Mononuclear cell (primary cell): ENCODE measurements around the gene CKS1B. TPM values are rescaled to one million over a fixed set of nuclear protein-coding genes. Genes with fewer than 3 reads are reported as not detected.

Source experiments
- H3K27me3 ChIP-seq: 2 replicates; pipeline ENCODE4 v1.6.0; 2011; ENCODE audit warnings: low read length, control low read depth; ENCODE audit not compliant: insufficient read depth
- H3K4me1 ChIP-seq: 2 replicates; pipeline ENCODE4 v1.5.1; 2011; ENCODE audit warnings: mild to moderate bottlenecking, low read length, control low read depth; ENCODE audit not compliant: insufficient read depth
- H3K4me3 ChIP-seq: 2 replicates; pipeline ENCODE4 v1.5.1; 2011; ENCODE audit warnings: mild to moderate bottlenecking, low read length, moderate library complexity
- H3K9me3 ChIP-seq: 2 replicates; pipeline ENCODE4 v1.5.1; 2011; ENCODE audit warnings: low read depth, mild to moderate bottlenecking, control low read depth, low read length
- total RNA-seq: library from RNA; depleted of rRNA; stranded (reverse); fragments of >200 nt; gene quantifications from one replicate; pipeline ENCODE4 v1.2.3, GENCODE V29; 2012

Gene CKS1B
- total RNA-seq, 1 donor = 5.9 TPM

GRCh38 chr1:155017041-155017945, 42.8 kb downstream of the CKS1B start:
- H3K9me3 ChIP-seq = no peaks in the 10 kb centered on the region
- no peaks in the 10 kb centered on the region for H3K27me3 ChIP-seq
- peaks cover 57% of the 10 kb centered on the region for H3K4me1 ChIP-seq
- H3K4me3 ChIP-seq = peak overlapping the region; percentile 12

DNA sequence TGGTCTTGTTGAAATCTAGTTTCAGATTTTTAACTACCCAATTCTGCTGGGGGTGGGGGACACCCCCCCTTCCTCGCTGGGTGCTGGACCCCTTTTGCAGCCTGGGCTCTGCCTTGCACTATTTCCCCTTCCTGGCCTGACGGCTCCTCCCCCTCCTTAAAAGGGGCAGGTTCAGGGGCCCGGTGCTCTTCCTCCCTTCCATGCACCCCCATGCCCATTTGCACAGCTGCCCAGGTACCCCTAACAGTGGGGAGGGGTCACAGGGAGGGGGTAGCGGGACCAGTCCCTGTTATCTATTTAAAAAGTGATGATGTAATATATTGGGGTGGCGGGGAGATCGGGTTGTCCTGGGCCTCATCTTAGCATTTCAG, 43.5 kb downstream of the CKS1B start:
- Histone ChIP-seq H3K4me1 (peaks cover 51% of the 10 kb centered on the region), H3K27me3 (no peaks in the 10 kb centered on the region), H3K4me3 (no peak overlapping the region), H3K9me3 (no peaks in the 10 kb centered on the region)

DNA sequence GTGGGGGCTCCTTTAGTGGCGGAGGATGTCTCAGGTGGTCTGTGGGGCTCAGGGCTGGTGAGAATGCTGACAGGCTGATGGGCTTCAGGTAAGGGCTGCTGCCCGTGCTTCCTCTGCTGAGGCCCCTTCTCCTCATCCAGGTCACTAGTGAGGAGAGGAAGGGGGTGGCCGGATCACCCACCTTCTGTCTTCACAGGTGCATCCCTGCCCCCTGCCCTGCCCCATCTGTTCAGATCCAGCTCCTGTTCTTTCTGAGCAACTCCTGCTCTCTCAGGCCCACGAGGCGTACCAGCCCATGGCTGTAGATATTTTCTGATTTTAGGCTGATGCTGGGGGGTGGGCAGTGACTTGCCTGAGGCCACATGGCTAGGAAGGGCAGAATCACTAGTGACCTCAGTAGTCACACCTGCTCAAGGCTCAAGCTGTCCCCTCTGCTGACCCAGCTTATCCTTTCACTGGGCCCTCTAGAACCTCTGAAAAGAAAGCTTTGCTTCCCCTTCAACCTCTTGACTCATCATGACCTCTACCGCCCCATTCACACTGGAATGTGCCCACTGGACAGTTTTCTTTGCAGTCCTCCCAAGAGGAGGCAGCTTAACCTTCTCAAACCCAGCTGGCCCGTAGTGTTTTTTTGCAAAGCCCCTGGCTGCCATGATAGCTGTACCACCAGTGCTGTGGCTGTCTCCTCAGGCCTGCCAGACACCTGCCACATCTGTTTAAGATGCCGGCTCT, 44.3 kb downstream of the CKS1B start:
- Histone ChIP-seq H3K27me3 (no peaks in the 10 kb centered on the region), H3K4me1 (peaks cover 44% of the 10 kb centered on the region), H3K4me3 (no peak overlapping the region), H3K9me3 (no peaks in the 10 kb centered on the region)

DNA sequence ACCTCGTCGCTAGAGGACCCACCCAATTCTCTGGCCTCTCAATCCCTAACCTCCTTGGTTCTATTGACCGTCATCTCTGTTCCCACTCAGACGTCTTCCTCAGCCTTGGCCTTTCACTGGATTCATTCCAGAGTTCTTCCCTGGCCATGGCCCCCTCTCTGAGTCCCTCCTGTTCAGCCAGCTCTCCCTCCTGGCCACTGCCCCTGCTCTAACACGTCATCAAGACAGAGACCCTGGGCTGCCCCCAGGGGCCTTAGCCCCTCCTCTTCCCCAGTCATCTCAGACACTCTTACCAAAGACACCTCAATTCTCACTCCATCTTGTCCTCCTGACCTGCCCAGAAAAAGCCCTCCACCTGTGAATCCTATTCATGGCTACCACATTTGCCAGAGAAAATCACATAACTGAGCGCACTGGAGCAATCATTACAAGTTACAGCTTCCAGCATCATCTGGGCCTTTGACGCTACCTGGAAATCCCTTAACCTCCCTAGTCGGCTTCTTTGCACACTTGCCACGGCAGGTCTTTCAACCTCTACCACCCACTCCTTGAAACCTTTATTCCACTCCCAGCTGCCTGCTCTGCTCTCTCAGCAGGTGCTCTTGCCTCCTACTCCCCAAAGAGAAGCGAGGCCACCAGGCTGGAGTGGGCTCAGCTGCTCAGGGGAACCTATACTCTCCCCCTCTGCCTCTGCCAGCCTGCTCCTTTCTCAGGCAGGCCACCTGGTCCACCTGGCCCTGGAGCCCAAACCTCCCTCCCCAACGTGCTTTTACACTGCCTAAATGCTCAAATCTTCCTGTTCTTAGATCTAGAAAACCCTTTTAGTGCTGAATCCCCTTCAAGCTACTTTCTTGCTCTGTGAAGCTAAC, 45.1 kb downstream of the CKS1B start:
- Histone ChIP-seq H3K4me1 (peaks cover 35% of the 10 kb centered on the region), H3K4me3 (no peak overlapping the region), H3K27me3 (no peaks in the 10 kb centered on the region)

DNA sequence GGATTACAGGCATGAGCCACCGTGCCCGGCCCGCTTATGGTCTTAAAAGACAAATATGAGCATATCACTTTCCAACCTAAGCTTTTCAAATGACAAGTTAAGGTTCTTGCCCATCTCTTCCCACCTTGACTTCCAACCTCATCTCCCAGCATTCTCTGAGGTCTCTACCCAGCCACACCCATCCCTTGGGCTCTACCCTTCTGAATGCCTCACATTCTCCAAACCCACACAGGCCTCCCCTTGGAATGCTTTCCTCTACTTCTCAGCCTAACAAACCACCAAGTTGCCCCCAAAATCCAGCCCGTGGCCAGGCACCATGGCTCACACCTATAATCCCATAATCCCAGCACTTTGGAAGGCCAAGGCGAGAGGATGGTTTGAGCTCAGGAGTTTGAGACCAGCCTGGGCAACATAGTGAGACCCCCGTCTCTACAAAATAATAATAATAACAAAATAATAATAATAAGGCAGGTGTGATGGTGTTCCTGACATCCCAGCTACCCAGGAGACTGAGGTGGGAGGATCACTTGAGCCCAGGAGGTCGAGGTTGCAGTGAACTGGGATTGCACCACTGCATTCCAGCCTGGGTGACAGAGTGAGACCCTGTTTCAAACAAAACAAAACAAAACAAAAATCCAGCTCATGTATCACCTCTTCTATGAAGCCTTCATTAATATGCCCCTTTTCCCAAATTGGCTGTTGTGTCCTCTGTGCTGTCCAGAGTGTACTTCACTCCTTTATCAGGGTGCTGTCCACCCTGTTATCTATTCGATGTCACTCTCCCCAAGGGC, 47.9 kb downstream of the CKS1B start:
- Histone ChIP-seq H3K4me3 (no peak overlapping the region), H3K27me3 (no peaks in the 10 kb centered on the region), H3K4me1 (peaks cover 9% of the 10 kb centered on the region), H3K9me3 (no peaks in the 10 kb centered on the region)

More for the DNA sequence above, 45.1 kb downstream of the CKS1B start:
- no peaks in the 10 kb centered on the region for H3K9me3 ChIP-seq

- H3K4me3 ChIP-seq = no peak overlapping the region
- H3K4me1 ChIP-seq = peaks cover 3% of the 10 kb centered on the region
- no peaks in the 10 kb centered on the region for H3K9me3 ChIP-seq
Observed at GRCh38 chr1:155022927-155023236, 48.4 kb downstream of the CKS1B start.

GRCh38 chr1:155023627-155024026, 49.1 kb downstream of the CKS1B start:
- Histone ChIP-seq H3K27me3 (no peaks in the 10 kb centered on the region), H3K9me3 (no peaks in the 10 kb centered on the region), H3K4me3 (no peak overlapping the region), H3K4me1 (peaks cover 6% of the 10 kb centered on the region)

More at GRCh38 chr1:155022927-155023236, 48.4 kb downstream of the CKS1B start:
- no peaks in the 10 kb centered on the region for H3K27me3 ChIP-seq

DNA sequence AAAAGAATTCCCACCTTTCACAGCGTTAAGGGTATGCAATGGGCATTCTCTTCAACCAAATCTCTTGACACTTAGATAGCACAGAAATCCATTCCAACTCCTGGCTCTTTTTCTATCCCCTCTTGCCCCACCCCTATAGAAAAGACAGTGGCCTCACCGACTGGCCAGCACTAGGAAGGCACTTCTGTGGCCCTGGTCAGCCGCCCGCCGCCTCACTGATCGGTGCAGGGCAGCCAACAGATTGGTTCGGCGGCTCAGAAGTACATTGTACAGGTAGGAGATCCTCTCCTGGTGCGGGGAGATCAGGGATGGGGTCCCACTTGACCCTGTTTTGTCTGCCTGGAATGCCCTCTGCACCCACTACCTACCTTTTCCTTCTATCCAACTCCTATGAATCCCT, 49.8 kb downstream of the CKS1B start:
- H3K4me1 ChIP-seq = peaks cover 11% of the 10 kb centered on the region
- no peak overlapping the region for H3K4me3 ChIP-seq
- no peaks in the 10 kb centered on the region for H3K27me3 ChIP-seq
- H3K9me3 ChIP-seq = no peaks in the 10 kb centered on the region

DNA sequence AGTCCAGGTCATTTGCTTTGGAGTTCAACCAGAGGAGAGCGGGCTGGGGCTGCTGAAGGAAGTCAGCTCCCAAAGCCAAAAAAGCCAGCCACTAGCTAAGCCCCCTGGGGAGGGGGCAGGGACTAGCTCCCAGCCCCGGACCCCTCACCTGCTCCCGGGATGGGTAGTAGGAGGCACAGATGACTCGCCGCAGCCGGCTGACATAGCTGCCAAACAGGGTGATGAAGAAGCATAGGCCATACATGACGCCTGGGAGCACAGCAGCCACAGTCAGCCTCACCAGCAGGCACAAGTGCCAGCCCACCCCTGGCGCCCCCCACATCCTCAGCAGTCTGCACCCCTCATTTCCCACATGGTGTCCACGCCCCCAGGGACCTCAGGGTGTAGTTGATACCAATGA, 51.7 kb downstream of the CKS1B start:
- H3K9me3 ChIP-seq = no peaks in the 10 kb centered on the region
- H3K27me3 ChIP-seq = no peaks in the 10 kb centered on the region
- no peak overlapping the region for H3K4me3 ChIP-seq
- H3K4me1 ChIP-seq = peaks cover 11% of the 10 kb centered on the region

DNA sequence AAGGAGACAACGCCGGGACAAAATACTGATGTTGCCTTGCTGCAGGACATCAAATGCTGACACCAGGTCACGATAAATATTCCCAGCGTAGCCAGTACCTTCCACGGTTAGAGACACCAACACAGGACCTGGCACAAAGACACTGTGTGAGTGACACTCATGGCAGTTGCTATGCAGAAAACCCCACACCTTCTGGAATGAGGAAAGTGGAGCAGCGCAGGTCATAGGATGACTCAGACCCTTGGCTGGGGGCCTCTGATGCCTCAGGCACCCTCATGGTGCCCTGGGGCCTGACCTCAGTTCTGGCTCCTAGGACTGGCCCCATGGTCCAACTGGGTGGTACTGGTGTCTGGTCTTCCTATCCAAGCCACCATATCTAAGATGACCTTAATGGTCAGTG, 52.1 kb downstream of the CKS1B start:
- Histone ChIP-seq H3K27me3 (no peaks in the 10 kb centered on the region), H3K9me3 (no peaks in the 10 kb centered on the region), H3K4me3 (no peak overlapping the region), H3K4me1 (peaks cover 11% of the 10 kb centered on the region)

Other genes with a start within 250 kb of the CKS1B start
- gene KCNN3, start 104.4 kb upstream of the CKS1B start, total RNA-seq = 0.21 TPM
- gene PMVK, start 38.0 kb upstream of the CKS1B start, total RNA-seq = 2.1 TPM
- 125 TPM for gene PBXIP1, start 18.6 kb upstream of the CKS1B start, total RNA-seq
- gene PYGO2, start 12.9 kb upstream of the CKS1B start, total RNA-seq = 13.4 TPM
- 22.2 TPM for gene SHC1, start 3.9 kb upstream of the CKS1B start, total RNA-seq
- gene FLAD1, start 8.7 kb downstream of the CKS1B start, total RNA-seq = 11.3 TPM
- 0.63 TPM for gene LENEP, start 18.9 kb downstream of the CKS1B start, total RNA-seq
- 39.6 TPM for gene ZBTB7B, start 28.1 kb downstream of the CKS1B start, total RNA-seq
- gene DCST2, start 59.1 kb downstream of the CKS1B start, total RNA-seq = 0.10 TPM
- 0.21 TPM for gene DCST1, start 59.1 kb downstream of the CKS1B start, total RNA-seq
- 25.1 TPM for gene ADAM15, start 76.6 kb downstream of the CKS1B start, total RNA-seq
- 2.4 TPM for gene EFNA4, start 89.1 kb downstream of the CKS1B start, total RNA-seq
- 0.21 TPM for gene EFNA3, start 104.2 kb downstream of the CKS1B start, total RNA-seq
- 0.84 TPM for gene EFNA1, start 153.2 kb downstream of the CKS1B start, total RNA-seq
- 22.4 TPM for gene SLC50A1, start 161.2 kb downstream of the CKS1B start, total RNA-seq
- gene DPM3, start 165.8 kb downstream of the CKS1B start, total RNA-seq = 14.0 TPM
- 62.0 TPM for gene KRTCAP2, start 198.6 kb downstream of the CKS1B start, total RNA-seq
- 0.52 TPM for gene TRIM46, start 199.2 kb downstream of the CKS1B start, total RNA-seq
- 8.0 TPM for gene THBS3, start 233.2 kb downstream of the CKS1B start, total RNA-seq
- 16.1 TPM for gene MTX1, start 234.0 kb downstream of the CKS1B start, total RNA-seq